Activated gamma-delta T cell treated with anti-CD3 and anti-CD28 coated beads, Interleukin-2, amount 50 U/mL, for 16 hours (primary cell): ENCODE data around the gene TRPM5.

Source experiments
- DNase-seq: peaks from one replicate; pipeline ENCODE4 v3.0.0-alpha.2; 2020; ENCODE audit warnings: low read depth

The TRPM5 gene

DNA sequence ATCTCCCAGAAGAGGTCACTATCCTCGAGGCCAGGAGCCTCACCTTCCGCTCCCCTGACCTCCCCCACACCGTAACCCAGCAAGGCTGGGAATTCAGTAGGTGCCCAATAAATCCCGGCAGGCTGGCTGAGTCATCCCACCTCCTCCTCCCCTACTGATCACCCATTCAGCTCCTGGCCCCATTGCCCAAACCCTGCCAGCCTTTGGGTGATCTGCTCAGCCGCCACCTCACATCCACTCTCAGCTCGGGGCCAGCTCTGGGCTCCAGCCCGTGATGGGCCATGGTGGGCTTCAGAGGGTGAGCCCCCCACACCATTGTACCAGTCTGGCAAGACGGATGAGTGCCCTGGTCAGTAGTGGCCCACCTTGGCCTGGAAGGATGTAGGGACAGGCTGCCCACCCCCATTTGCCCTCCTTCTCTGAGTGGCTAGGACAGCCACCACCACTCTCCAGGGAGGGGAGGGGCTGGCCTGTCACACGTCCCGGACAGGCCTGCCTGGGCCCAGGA lies 8.2 kb downstream of the TRPM5 start:
- DNase-seq: no peak

DNA sequence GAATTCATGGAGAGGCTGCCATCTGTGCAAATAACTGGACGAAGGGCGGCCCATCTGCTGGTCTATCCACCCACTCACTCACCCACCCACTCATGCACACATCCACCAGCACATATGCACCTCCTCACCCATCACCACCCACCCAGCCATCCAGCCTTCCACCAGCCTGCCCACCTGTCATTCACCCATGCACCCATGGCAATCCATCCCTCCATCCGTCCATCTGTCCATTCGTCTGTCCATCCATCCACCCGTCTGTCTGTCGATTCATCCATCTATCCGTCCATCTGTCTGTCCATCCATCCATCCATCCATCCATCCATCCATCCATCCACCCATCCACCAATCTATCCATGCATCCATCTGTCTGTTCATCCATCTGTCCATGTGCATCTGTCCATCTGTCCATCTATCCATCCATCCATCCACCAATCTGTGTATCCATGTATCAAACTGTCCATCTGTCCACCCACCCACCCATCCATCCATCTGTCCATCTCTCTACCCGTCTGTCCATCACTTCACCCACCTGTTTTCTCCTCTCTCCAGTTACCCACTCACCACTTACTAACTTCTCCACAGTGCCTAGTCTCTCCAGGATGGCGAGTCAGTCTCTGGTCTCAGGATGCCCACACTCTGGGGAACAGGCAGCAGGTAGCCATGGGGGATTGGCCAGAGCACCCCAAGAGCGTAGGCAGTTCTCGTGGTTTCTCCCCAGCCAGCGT lies 8.9 kb downstream of the TRPM5 start:
- DNase-seq: no peak

DNA sequence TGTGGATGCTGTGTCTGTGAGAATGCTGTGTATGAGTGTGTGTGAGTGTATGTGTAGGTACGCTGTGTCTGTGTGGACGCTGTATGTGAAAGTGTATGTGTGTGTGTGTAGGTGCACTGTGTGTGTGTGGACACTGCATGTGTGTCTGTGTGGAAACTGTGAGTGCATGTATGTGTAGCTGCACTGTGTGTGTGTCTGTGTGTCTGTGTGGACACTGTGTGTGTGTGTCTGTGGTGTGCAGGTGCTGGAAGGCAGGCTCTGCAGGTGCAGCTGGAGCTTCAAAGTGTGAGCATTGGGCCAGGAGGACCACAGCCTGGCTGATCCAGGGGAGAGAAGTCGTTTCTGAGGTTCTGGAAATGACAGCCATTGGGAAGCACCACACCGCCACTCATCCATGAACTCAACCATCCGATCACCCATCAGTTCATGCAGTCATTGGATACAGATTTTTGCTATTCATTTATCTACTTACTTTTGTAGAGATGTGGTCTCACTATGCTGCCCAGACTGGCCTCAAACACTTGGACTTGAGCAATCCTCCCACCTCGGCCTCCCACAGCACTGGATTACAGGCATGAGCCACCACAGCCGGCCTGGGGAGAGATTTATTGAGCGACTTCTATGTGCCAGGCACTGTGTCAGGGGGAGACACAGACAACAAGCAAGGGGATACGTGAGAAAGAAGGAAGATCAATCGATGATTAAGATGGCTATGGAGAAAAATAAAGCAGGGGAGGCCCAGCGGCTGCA lies 9.6 kb downstream of the TRPM5 start:
- no peak for DNase-seq

DNA sequence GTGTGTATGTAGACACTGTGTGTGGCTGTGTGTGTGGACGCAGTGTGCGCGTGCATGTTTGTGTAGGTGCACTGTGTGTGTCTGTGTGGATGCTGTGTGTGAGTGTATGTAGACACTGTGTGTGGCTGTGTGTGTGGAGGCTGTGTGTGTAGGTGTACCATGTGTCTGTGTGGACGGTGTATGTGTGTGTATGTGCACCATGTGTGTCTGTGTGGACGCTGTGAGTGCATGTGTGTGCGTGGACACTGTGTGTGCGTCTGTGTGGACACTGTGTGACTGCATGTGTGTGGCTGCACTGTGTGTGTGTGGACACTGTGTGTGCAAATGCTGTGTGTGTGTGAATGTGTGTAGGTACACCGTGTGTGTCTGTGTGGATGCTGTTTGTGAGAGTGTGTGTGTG lies 10.3 kb downstream of the TRPM5 start:
- DNase-seq: no peak

DNA sequence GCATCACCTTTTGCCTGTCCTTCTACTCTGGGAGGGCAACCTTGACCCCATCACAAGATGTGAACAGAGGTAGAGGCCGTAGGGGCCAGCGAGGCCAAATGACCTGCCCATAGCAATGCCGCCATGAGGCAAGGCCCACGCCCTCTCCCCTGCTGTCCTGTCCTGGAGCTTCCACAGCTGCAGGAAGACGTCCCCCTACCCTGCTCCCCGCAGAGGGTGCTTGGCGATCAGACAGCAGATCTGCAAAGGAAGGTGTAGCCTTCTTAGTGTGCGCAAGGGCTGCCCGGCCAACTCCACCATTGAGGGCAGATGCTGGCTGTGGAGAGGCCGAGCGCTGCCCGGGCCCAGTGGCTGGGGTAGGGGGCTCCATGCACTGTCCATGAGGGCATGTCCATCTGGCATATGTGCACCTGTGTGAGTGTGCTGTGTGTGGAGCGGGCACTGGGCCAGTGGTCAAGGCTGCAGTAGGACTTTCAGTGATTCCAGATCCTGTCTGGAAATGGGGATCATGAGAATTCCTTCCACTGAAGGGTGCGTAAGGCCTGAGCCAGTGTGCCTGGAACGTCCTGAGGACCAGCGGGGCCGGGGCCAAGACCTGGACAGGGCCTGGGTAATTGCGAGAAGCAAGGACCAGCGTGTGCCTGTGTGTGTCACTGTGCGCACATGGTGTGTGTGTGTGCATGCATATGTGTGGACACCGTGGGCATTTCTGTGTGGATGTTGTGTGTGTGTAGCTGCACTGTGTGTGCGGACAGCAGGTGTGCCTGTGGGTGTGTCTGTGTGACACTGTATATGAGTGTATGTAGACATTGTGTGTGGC lies 11.0 kb downstream of the TRPM5 start:
- no peak for DNase-seq

DNA sequence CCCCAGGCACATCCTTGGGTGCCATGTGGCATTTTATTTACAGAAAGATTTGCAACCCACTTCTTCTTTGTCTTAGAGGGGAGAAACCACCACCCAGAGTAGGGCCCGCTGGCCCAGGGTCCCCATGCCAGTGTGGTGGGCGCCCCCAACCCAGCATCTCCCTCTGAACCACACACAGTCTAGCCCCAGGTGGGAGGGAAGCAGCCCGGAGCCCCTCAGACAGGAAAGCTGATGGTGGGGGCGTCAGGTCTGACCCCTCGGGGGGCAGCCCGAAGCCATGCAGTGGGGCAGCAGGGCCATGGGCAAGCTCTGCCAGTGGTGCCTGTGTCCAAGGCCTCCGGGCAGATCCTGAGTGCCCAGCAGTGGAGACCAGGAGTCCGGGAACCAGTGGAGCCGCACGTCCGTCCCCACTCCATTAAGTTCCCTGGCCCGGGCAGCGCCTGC lies 11.7 kb downstream of the TRPM5 start:
- no peak for DNase-seq

DNA sequence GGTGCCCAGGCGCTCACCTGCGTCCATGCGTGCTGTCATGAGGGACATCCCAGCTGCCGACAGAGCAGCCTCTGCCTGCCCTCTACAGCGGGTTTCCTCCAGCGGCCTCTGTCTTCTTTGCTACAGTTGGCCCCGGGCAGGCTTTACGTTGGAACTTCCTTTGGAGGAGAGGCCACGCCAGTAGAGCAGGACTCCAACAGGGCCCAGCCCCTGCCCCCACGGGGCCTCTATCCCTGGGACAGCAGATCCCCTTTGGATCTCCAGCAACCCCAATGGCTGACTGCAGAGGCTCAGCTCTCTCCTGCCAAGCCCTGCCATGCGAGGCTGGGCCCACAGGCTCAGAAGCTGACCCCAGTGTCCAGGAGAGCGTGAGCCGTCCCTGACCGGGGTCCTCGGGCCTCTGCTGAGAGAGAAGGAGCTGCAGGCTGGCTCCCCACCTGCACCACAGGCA lies 12.1 kb downstream of the TRPM5 start:
- DNase-seq: no peak

DNA sequence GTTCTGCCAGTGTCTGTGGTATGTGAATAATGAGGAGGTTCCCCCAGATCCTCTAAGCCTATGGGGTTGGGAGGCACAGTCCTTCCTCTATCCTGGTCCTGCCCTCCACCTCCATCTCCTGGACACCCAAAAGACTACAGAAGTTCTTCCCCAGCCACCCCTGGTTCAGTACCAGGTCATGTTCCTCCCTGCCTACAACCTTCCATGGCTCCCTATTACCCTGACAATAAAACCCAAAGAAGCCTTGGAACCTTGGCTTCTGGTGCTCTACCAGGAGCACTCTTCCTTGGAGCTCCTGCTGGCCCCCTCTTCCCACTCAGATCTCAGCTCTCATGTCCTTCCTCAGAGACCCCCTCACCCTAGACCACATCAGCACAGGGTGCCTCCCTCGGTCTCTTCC lies 12.9 kb downstream of the TRPM5 start:
- DNase-seq: no peak

DNA sequence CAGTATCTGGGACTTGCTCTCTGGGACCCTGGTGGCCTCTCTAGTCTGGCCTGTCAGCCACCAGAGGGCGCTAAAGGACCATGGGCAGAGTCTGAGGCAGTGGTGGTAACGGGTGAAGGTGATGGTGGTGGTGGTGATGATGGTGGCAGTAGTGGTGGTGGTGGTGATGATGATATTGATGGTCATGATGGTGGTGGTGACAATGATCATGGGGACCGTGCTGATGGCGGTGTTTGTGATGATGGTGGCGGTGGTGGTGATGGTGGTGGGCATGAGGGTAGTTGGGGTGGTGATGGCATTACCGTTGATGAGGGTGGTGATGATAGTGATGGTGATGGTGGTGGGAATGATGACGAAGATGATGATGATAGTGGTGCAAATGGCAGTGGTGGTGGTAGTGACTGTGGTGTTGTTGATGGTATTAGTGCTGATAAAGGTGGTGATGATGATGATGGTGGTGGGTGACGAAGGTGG lies 16.0 kb downstream of the TRPM5 start:
- DNase-seq: peak; percentile 79

DNA sequence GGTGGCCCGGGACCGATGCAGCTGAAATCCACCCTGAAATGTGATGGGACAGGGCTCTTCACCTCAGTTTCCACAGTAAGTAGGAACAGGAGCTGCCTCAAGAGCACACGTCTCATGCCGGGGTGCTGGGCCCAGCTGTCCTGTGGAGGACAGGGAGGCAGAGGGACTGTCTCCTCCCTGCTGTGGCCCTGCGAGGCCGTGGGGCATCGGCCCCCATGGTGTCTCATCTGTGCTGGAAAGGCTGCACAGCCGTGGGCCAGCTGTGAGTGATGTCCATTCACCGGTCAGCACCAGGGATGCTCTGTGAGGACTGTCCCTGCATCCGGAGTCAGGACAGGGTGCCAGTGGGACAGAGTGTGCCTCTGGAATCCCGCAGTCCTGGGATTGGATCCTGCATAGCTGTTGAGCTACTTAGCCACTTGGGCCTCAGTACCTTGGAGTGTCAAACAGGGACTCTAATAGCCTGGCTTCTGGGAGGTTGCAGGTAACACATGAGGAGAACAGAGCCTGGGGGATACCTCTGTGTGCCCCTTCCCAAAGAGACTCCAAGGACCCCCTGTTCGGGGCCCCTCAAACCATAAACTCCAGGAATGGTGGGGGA lies 16.5 kb downstream of the TRPM5 start:
- no peak for DNase-seq

DNA sequence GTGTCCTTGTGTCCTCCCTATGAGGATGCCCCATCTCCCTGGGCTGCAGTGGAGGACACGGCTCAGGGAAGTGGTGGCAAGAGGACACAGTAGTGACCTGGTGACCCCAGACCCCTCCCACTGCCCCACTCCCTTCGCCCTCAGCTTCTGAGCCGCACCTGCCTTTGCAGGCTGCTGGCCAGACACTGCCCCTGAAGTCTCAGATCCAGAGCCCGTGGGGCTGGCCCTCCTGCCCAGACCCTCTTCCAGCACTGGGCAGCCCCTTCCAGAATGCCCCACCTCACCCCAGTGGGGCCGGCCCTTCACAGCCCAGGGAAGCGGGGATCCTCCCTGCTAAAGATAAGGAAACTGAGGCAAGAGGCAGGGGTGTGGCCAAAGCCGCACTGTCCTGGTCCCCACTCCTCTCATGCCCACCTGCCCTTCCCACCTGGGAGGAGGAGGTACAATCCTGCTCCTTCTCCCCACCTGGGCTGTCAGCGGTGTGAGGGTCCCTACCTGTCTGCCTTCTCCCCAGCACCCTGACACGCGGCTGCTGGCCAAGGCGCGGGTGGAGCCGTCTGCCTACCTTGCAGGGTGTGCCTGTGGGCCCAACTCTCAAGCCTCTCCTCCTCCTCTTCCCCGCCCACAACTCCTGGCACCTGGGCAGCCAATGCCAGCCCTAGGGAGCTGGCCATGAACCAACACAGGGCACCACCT lies 17.3 kb downstream of the TRPM5 start:
- DNase-seq: no peak

DNA sequence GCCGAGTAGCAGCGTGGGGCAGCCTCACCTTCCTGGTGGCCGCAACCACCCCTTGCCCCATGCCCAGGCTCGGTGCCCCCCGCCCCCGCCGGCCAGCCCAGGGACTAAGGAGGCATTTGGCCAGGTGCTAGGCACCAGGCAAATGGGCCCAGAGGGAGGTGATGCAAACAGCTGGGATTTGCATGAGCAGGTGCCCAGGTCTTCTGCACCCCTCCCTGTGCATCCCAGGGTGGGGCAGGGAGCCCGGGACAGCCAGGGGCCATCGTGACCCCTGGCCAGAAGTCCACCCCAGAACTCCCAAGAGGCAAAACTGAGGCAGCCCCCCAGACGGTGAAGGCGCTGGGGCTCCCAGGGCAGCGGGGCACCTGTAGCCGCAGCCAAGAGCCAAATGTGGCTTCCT lies 18.1 kb downstream of the TRPM5 start:
- DNase-seq: no peak

DNA sequence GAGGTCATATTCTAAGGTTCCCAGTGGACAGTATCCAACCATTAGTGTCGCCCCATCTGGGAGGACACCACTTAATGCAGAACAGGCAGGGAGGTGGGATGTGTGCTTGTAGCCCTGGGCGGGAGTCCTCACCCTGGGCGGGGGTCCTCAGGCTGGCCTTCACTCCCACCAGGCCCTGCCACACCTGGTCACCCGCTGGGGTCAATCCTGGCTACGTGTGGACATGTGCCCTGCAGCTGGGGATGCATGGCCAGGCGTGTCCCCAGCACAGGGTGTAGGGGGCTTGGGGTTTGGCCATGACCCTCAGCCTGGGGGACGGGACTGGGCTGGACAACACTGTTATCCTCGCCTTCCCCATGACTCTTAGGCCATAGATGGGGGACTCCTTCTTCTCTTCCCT lies 18.8 kb downstream of the TRPM5 start:
- DNase-seq: no peak

DNA sequence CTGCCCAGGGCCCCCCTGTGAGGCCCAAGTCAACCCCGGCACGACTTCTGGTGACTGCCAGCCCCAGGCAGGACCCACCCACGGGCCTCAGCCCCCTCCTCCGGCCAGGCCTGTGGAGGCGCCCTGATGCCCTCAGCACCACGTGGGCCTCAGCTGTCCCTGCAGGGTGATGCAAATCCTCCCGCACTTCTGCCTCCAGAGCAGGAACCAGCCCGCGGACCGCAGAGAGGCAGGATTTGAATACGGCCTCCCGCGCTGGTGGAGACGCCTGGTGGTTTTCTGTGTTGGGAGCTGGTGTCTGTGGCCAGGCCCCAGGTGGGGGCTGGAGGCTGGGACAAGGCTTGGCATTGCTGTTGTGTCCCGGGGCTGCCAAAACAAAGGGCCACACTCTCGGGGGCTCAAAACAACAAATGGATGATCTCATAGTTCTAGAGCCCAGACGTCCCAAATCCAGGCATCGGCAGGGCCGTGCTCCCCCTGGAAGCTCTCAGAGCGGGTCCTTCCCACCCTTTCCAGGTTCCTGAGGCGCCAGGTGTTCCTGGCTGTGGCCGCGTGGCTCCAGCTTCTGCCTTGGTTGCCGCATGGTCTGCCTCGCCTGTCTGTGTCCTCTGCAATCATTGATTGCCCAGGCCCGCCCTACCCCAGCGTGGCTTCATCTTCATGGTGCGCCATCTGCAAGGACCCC lies 19.4 kb downstream of the TRPM5 start:
- DNase-seq: no peak

DNA sequence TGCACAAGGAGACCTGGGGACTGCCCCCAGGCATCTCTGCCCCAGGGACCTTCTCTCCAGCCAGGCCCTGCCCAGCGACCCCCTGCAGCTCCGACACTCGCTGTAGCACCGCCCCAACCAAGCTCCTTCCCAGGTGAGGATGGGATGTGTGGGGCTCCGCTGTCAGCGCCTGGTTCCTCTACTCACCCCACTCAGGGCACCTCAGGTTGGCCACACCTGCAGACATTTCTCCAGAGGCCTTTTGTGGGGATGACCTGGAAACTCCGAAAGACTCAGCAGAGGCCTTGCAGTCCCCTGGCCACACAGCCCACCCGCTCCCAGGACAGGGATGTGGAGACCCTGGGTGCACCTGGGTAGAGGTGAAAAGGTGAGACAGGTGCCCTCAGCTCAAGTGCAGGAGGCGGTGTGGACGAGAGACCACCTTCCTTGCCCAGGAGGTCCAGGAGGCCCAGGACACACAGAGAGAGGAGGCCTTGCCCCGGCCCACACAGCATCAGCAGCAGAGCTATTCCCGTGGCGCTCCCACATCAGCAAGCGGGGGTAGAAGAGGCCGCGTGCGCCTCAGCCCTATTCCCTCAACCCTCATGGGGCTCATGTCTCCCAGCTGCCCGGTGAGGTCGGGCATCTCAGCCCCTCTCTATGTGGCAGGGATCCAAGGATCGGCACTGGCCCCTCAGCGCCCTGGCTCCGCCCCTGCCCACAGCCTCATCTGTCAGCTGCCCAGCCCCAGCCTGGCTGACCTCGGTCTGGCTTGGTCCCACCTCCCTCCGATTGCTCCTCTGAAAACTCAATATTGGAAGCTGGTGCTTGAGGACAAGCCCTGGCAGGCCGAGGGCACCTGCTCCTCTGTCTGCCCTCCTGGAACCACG lies 20.9 kb downstream of the TRPM5 start:
- DNase-seq: no peak

DNA sequence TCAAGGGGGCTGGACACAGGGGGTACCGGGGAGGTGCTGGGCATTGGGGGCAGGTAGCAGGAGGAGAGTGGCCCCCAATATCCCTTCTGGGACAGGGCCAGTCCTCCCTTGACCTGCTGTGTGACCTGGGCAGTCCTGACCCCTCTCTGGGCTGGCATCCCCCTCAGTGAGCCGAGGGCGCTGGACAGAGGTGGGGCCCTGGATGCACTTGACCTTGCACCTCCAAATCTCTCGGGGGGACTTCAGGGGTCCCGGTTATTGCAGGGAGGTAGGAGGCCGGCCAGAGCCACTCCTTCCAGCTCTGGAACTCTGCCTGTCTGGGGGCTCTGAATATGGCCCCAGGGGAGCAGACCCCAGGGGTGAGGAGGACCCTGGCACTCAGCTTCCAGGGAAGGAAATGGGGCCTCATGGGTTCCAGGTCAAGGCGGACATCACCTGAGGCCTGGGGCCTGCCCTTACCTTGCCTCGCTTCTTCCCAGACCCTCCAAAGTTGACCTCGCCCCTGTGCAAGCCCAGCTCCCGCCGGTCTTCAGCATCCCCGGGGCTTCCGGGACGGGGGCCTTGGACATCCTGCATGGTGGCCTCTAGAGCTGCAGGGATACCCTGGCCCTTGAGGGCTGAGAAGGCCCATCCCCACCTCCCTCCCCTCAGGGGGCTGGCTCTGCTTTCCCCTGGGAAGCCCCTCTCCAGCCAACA lies 21.7 kb downstream of the TRPM5 start:
- no peak for DNase-seq

DNA sequence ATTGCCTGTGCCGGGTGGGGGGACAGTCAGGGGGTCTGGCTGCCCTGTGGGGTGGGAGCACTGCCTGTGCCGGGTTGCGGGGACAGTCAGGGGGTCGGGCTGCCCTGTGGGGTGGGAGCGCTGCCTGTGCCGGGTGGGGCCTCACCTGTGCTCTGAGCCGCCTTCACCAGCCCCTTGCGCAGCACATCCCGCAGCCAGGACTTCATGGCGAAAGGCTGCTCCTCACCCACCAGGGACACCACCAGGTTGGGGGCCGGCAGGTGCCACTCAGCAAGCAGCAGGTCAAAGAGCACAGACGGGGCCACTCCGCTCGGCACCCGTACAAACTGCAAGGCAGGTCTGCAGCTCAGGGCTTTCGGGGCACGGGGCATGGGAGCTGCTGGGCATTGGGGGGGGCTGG lies 22.3 kb downstream of the TRPM5 start:
- DNase-seq: no peak

DNA sequence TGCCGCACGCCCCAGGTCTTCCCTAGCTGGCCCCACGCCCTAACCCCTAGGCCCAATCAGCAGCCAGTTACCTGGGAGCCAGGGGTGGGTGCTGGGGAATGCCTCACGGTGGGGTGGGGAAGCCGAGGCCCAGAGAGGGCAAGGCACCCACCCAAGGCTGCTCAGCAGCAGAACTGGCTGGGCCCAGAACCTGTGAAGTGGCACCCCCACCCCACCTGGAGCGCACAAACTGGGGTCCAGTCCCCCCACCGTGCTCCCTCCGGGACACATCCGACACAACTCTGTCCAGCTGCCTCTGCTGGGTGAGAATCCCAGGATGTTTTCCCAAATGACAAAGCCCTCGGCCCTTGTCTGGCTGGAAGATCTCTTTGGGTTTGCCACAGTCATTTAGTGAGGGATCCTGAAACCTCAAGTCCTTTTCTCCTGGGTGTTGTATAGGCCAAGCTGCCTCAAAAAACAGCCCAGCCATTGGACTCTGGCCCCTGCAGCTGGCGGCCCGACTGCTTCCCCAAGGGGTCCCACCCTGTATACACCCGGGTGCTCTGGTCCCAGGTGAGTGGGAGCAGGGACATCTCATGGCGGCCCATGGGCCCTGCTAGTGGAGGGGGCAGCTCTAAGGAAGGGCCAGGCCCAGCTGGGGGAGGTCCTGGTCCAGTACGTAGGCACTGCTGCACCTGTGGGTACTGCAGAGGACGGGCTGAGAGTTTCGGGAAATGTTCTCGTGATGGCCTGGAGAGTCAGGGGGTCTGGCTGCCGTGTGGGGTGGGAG lies 22.9 kb downstream of the TRPM5 start:
- no peak for DNase-seq
